ENCODE measurements around the gene MIOX. TPM values are rescaled to one million over a fixed set of nuclear protein-coding genes. Genes with fewer than 3 reads are reported as not detected.
A peak's percentile ranks its signal among the peaks of the same experiment; 100 is the strongest.

Gene MIOX
- total and polyA plus RNA-seq, 2 of the 13 experiments (the other 11 are each of a cell fraction or from before 2014, with no cell fraction given) = 1.5 to 2.9 TPM

GRCh38 chr22:50530580-50530876, 43.9 kb downstream of the MIOX start (continued):
- TF ChIP-seq THAP7 (CRISPR knock-in tag; IDR thresholded peaks at IDR 0.05) (no peak), SMARCC2 (IDR thresholded peaks at IDR 0.05) (no peak), FOXJ3 (CRISPR knock-in tag; IDR thresholded peaks at IDR 0.05; ENCODE audit: borderline replicate concordance) (no peak), ARNT (IDR thresholded peaks at IDR 0.05) (no peak), ZFP37 (CRISPR knock-in tag; IDR thresholded peaks at IDR 0.05; ENCODE audit: borderline replicate concordance) (no peak), KAT2B (IDR thresholded peaks at IDR 0.05; ENCODE audit: borderline replicate concordance, low read depth, low read length) (no peak), ZNF691 (CRISPR knock-in tag; IDR thresholded peaks at IDR 0.05; ENCODE audit: borderline replicate concordance, low read depth) (peak; percentile 10; the same call in 1 of the 2 replicates), ZBTB4 (CRISPR knock-in tag; IDR thresholded peaks at IDR 0.05; ENCODE audit: borderline replicate concordance) (no peak), DR1 (CRISPR knock-in tag; IDR thresholded peaks at IDR 0.05) (no peak), ZNF891 (CRISPR knock-in tag; IDR thresholded peaks at IDR 0.05) (no peak), HNRNPK (IDR thresholded peaks at IDR 0.05; ENCODE audit: low read depth, low read length, poor library complexity, severe bottlenecking) (no peak), DBP (CRISPR knock-in tag; IDR thresholded peaks at IDR 0.05; ENCODE audit: not compliant biosample characterization) (no peak), SNAPC2 (CRISPR knock-in tag; IDR thresholded peaks at IDR 0.05) (peak; percentile 24; the same call in 1 of the 2 replicates), KMT2B (CRISPR knock-in tag; IDR thresholded peaks at IDR 0.05) (no peak), ZNF740 (CRISPR knock-in tag; IDR thresholded peaks at IDR 0.05) (no peak), ZNF616 (CRISPR knock-in tag; IDR thresholded peaks at IDR 0.05; ENCODE audit: low read depth) (no peak), ZNF362 (CRISPR knock-in tag; IDR thresholded peaks at IDR 0.05; ENCODE audit: borderline replicate concordance) (no peak), PREB (CRISPR knock-in tag; IDR thresholded peaks at IDR 0.05) (no peak), ZBTB7A (CRISPR knock-in tag; IDR thresholded peaks at IDR 0.05) (peak; percentile 21), ARHGAP35 (CRISPR knock-in tag; IDR thresholded peaks at IDR 0.05; ENCODE audit: borderline replicate concordance) (no peak), THYN1 (CRISPR knock-in tag; IDR thresholded peaks at IDR 0.05; ENCODE audit: borderline replicate concordance, low read depth) (no peak), ZNF703 (CRISPR knock-in tag; IDR thresholded peaks at IDR 0.05; ENCODE audit: borderline replicate concordance) (peak; percentile 31; the same call in 1 of the 2 replicates), ZKSCAN8 (CRISPR knock-in tag; IDR thresholded peaks at IDR 0.05; ENCODE audit: borderline replicate concordance) (no peak)
